Measurements from ENCODE around the gene FAF1.

- TF ChIP-seq POLR2A (IDR thresholded peaks at IDR 0.05; ENCODE audit: low read depth) (no peak), CTCF (IDR thresholded peaks at IDR 0.05) (no peak), POLR2AphosphoS5 (IDR thresholded peaks at IDR 0.05) (no peak), EP300 (IDR thresholded peaks at IDR 0.05) (no peak)
Measured at GRCh38 chr1:50471967-50472366, 488.1 kb downstream of the FAF1 start.

Measured in esophagus muscularis mucosa (tissue), 4 donors.